SIG-M5 treated with dmso at 0.1 percent for 504 hours (cell line): Measurements from ENCODE around the gene THSD4.
A peak's percentile ranks its signal among the peaks of the same experiment; 100 is the strongest.

ENCODE experiments used
- DNase-seq: peaks from one replicate; lab custom pipeline; 2025; ENCODE audit not compliant: unreplicated experiment; lab: John Stamatoyannopoulos, UW

The THSD4 gene

GRCh38 chr15:71114887-71115566, at the start of gene THSD4:
THSD4 (plus strand) TSS chr15:71115471.
- DNase-seq = peak; percentile 29

GRCh38 chr15:71066983-71067382, 48.3 kb upstream of the THSD4 start:
- DNase-seq = no peak

- no peak for DNase-seq
Observed at GRCh38 chr15:71069693-71070092, 45.6 kb upstream of the THSD4 start.

GRCh38 chr15:71071529-71071928, 43.7 kb upstream of the THSD4 start:
- no peak for DNase-seq

- DNase-seq = no peak
Observed at GRCh38 chr15:71072423-71072822, 42.8 kb upstream of the THSD4 start.

GRCh38 chr15:71078506-71079207, 36.6 kb upstream of the THSD4 start:
- no peak for DNase-seq

- peak; percentile 16 for DNase-seq
Observed at GRCh38 chr15:71079208-71080044, 35.8 kb upstream of the THSD4 start.

- no peak for DNase-seq
Observed at GRCh38 chr15:71080166-71080565, 35.1 kb upstream of the THSD4 start.

GRCh38 chr15:71080705-71081104, 34.6 kb upstream of the THSD4 start:
- no peak for DNase-seq

GRCh38 chr15:71082803-71083202, 32.5 kb upstream of the THSD4 start:
- no peak for DNase-seq

GRCh38 chr15:71083349-71083748, 31.9 kb upstream of the THSD4 start:
- no peak for DNase-seq

- DNase-seq = no peak
Observed at GRCh38 chr15:71084264-71084663, 31.0 kb upstream of the THSD4 start.

GRCh38 chr15:71085809-71086208, 29.5 kb upstream of the THSD4 start:
- no peak for DNase-seq

- no peak for DNase-seq
Observed at GRCh38 chr15:71088155-71088554, 27.1 kb upstream of the THSD4 start.

- DNase-seq = no peak
Observed at GRCh38 chr15:71088683-71089082, 26.6 kb upstream of the THSD4 start.

- no peak for DNase-seq
Observed at GRCh38 chr15:71089801-71090200, 25.5 kb upstream of the THSD4 start.

GRCh38 chr15:71091601-71092000, 23.7 kb upstream of the THSD4 start:
- no peak for DNase-seq

- no peak for DNase-seq
Observed at GRCh38 chr15:71092056-71092600, 23.1 kb upstream of the THSD4 start.

GRCh38 chr15:71093054-71094024, 21.9 kb upstream of the THSD4 start:
- DNase-seq = peak; percentile 42

GRCh38 chr15:71094137-71094536, 21.1 kb upstream of the THSD4 start:
- DNase-seq = no peak
